Endodermal cell (in vitro differentiated cells): ENCODE data around the gene ENAH. TPM values are rescaled to one million over a fixed set of nuclear protein-coding genes. Genes with fewer than 3 reads are reported as not detected.

Experiments used
- DNase-seq: peaks from one replicate; pipeline ENCODE4 v3.0.0-alpha.2; 2017
- H3K27ac ChIP-seq: 2 replicates; pipeline ENCODE4 v1.5.1; 2013; ENCODE audit warnings: mild to moderate bottlenecking, low read depth, low read length, moderate library complexity
- H3K27me3 ChIP-seq: 2 replicates; pipeline ENCODE4 v1.6.1; 2013; ENCODE audit warnings: mild to moderate bottlenecking, low read length, moderate library complexity; ENCODE audit not compliant: insufficient read depth, control insufficient read depth, poor library complexity, severe bottlenecking
- H3K36me3 ChIP-seq: 2 replicates; pipeline ENCODE4 v1.7.0; 2013; ENCODE audit warnings: mild to moderate bottlenecking, low read length, moderate library complexity; ENCODE audit not compliant: control insufficient read depth, insufficient read depth
- H3K4me1 ChIP-seq: one replicate; pipeline ENCODE4 v1.7.0; 2013; ENCODE audit warnings: low read length; ENCODE audit not compliant: control insufficient read depth, insufficient read depth
- H3K4me3 ChIP-seq: 2 replicates; pipeline ENCODE4 v1.5.1; 2013; ENCODE audit warnings: mild to moderate bottlenecking, low read length, moderate library complexity
- H3K9ac ChIP-seq: 2 replicates; pipeline ENCODE4 v1.6.1; 2013; ENCODE audit warnings: mild to moderate bottlenecking, low read length, moderate library complexity; ENCODE audit not compliant: poor library complexity, severe bottlenecking; ENCODE audit errors: extremely low read depth
- H3K9me3 ChIP-seq: 2 replicates; pipeline ENCODE4 v1.6.1; 2013; ENCODE audit warnings: mild to moderate bottlenecking, low read length, moderate library complexity; ENCODE audit not compliant: control insufficient read depth
- H3K27ac Mint-ChIP-seq: 2 replicates; pipeline ENCODE4 v1.8.0; 2020; ENCODE audit warnings: mixed read lengths
- H3K27me3 Mint-ChIP-seq: 2 replicates; pipeline ENCODE4 v1.8.0; 2021; ENCODE audit warnings: mild to moderate bottlenecking, mixed read lengths; ENCODE audit not compliant: insufficient read depth
- H3K36me3 Mint-ChIP-seq: 2 replicates; pipeline ENCODE4 v1.8.0; 2020; ENCODE audit warnings: low read depth, mixed read lengths
- H3K4me1 Mint-ChIP-seq: 2 replicates; pipeline ENCODE4 v1.8.0; 2020; ENCODE audit warnings: mixed read lengths
- H3K4me3 Mint-ChIP-seq: 2 replicates; pipeline ENCODE4 v1.8.0; 2020; ENCODE audit warnings: mild to moderate bottlenecking, moderate library complexity, mixed read lengths
- H3K9me3 Mint-ChIP-seq: 2 replicates; pipeline ENCODE4 v1.8.0; 2020; ENCODE audit warnings: mild to moderate bottlenecking, mixed read lengths
- WGBS, 2 experiments: methylation state at CpG; one replicate each; pipeline versions ENCODE4 v1.1.5 to v1.1.7; 2013; ENCODE audit warnings: missing lambda C conversion rate in 2 of 2, mixed read lengths in 1 of 2; ENCODE audit not compliant: insufficient coverage in 1 of 2, insufficient read length in 1 of 2; 5-methylcytosine and 5-hydroxymethylcytosine counted together
- total RNA-seq, 2 donors: library from RNA; stranded (reverse); fragmentation: NEBNext Ultra II Directional in 1 of 2; extraction: Animal tissue kit (Norgen Biotek cat#: 25700) in 1 of 2; gene quantifications; 2 replicates in 1 of 2; 3 replicates in 1 of 2; pipeline ENCODE4 v1.2.1, GENCODE V29; 2021
- TF ChIP-seq, protein P1 (sequence below): fragments of 200-600 bp; sonication (generic); conservative IDR thresholded peaks from 2 replicates; pipeline ENCODE4 v1.5.0; 2021; ENCODE audit warnings: antibody characterized with exemption, mild to moderate bottlenecking

ENAH gene
- total RNA-seq, 2 donors from 2014 or later: 263 to 267 TPM

- Histone ChIP-seq H3K36me3 (no peaks in the 10 kb centered on the region), H3K27me3 (no peaks in the 10 kb centered on the region), H3K27ac (no peak overlapping the region), H3K4me3 (no peak overlapping the region), H3K9ac (no peak overlapping the region), H3K9me3 (no peaks in the 10 kb centered on the region), H3K4me1 (no peaks in the 10 kb centered on the region)
- DNase-seq: no peak
- no peak overlapping the region for H3K4me3 Mint-ChIP-seq
- peaks cover 8% of the 10 kb centered on the region for H3K27me3 Mint-ChIP-seq
- H3K4me1 Mint-ChIP-seq: peaks cover 2% of the 10 kb centered on the region
- 85 to 90% methylated on average over 12 to 21 of the region's 21 CpGs for WGBS, 2 experiments
- TF ChIP-seq, protein P1, sequence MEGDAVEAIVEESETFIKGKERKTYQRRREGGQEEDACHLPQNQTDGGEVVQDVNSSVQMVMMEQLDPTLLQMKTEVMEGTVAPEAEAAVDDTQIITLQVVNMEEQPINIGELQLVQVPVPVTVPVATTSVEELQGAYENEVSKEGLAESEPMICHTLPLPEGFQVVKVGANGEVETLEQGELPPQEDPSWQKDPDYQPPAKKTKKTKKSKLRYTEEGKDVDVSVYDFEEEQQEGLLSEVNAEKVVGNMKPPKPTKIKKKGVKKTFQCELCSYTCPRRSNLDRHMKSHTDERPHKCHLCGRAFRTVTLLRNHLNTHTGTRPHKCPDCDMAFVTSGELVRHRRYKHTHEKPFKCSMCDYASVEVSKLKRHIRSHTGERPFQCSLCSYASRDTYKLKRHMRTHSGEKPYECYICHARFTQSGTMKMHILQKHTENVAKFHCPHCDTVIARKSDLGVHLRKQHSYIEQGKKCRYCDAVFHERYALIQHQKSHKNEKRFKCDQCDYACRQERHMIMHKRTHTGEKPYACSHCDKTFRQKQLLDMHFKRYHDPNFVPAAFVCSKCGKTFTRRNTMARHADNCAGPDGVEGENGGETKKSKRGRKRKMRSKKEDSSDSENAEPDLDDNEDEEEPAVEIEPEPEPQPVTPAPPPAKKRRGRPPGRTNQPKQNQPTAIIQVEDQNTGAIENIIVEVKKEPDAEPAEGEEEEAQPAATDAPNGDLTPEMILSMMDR: no peak
- H3K36me3 Mint-ChIP-seq: no peaks in the 10 kb centered on the region
- no peak overlapping the region for H3K27ac Mint-ChIP-seq
- H3K9me3 Mint-ChIP-seq: no peaks in the 10 kb centered on the region
Observed at GRCh38 chr1:225479996-225480720, 172.8 kb downstream of the ENAH start.

DNA sequence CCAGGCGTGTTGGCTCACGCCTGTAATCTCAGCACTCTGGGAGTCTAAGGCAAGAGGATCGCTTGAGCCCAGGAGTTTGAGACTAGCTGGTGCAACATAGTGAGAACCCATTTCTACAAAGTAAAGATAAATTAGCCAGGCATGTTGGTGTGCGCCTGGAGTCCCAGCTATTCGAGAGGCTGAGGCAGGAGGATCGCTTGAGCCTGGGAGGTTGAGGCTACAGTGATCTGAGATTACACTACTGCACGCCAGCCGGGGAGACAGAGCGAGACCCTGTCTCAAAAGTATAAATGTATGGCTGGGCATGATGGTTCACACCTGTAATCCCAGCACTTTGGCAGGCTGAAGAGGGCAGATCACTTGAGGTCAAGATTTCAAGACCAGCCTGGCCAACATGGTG, 173.6 kb downstream of the ENAH start:
- Mint-ChIP-seq H3K9me3 (no peaks in the 10 kb centered on the region), H3K4me3 (no peak overlapping the region), H3K27me3 (peaks cover 9% of the 10 kb centered on the region), H3K27ac (no peak overlapping the region), H3K4me1 (peaks cover 2% of the 10 kb centered on the region), H3K36me3 (no peaks in the 10 kb centered on the region)
- TF ChIP-seq, protein P1: no peak
- H3K4me3 ChIP-seq: no peak overlapping the region
- 91 to 95% methylated on average over 9 of the region's 9 CpGs for WGBS, 2 experiments
- H3K27ac ChIP-seq: no peak overlapping the region
- no peaks in the 10 kb centered on the region for H3K27me3 ChIP-seq
- DNase-seq: no peak
- no peaks in the 10 kb centered on the region for H3K9me3 ChIP-seq
- H3K9ac ChIP-seq: no peak overlapping the region
- no peaks in the 10 kb centered on the region for H3K36me3 ChIP-seq
- H3K4me1 ChIP-seq: no peaks in the 10 kb centered on the region

DNA sequence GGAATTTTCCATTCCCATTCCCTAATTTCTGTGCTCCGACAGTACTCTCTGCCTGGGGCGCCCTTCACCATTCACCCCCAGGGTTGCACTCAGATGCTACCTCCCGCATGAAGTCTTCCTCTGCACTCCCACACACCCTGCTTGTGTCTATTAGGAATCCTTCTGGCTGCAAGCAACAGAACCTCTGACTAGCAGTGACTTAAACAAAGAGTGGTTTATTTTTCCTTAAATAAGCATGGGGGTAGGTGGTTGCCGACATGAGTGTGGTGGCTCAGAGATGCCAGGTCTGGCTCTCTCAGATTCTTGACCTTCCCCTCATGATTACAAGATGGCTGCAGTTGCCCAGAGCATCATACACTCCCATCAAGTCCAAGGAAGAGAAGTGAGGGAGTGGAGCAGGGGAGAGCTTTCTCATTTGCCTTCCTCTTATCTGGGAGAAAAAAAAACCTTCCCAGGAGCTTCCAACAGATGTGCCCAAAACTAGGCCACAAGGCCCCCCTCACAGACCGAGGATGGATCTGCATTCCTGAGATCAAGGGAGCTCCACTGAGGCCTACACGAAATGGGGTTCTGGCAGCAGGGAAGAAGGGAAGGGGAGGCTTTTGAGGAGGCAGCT, 175.5 kb downstream of the ENAH start:
- H3K27me3 Mint-ChIP-seq: peaks cover 12% of the 10 kb centered on the region
- Histone ChIP-seq H3K27me3 (no peaks in the 10 kb centered on the region), H3K9ac (no peak overlapping the region), H3K4me3 (no peak overlapping the region), H3K27ac (no peak overlapping the region), H3K4me1 (no peaks in the 10 kb centered on the region), H3K36me3 (no peaks in the 10 kb centered on the region), H3K9me3 (no peaks in the 10 kb centered on the region)
- DNase-seq: no peak
- H3K36me3 Mint-ChIP-seq: no peaks in the 10 kb centered on the region
- H3K27ac Mint-ChIP-seq: no peak overlapping the region
- peaks cover 4% of the 10 kb centered on the region for H3K4me1 Mint-ChIP-seq
- TF ChIP-seq, protein P1: no peak
- 92 to 95% methylated on average over 4 to 6 of the region's 6 CpGs for WGBS, 2 experiments
- H3K4me3 Mint-ChIP-seq: no peak overlapping the region
- H3K9me3 Mint-ChIP-seq: no peaks in the 10 kb centered on the region
